Hippocampal formation (tissue), 2 donors: ENCODE results near the gene HEXIM2.

Source experiments
- DNase-seq, 2 donors: peaks; one replicate each; lab custom pipeline; 2025; lab: John Stamatoyannopoulos, UW

HEXIM2 gene

DNA sequence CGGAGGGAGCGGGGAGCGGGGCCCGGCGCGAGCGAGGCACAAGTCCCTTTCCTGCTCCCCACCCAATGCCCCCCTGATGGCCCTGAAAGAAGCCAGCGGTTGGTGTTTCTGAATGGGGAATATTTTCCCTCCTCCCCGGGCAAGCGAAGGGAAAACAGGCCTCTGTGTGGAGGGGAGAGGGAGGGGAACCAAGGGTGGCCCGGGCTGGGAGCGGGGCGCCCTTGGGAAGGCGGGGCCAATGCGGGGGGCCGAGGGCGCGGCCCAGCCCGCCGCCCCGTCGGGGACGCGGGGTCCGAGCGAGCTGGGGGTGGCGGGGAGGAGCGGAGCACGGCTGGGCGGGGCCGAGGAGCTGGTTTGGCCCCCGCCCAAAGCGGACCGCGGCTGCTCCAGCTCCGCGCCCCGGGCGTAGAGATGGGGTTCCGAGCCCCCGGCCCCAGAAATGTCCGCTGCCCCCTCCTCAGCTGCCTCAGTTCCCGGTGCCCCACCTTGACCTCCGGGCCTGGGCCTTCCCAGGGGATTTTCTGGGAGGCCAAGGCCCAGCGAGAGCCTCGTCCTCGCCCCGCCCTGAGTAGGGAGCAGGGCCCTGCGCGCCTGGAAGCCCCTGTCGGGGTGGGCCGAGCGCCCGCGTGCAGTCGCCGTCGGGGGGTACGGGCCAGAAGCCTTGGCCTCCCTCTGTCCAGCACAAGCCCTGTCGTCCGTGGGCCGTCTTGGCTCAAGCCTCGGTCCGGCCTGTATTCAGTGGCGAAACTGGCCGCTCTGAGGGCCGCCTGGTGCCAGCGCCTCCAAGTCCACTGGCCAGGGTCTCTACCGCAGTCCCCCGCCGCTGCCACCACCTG, 17.3 kb upstream of the HEXIM2 start:
- DNase-seq, result peak in 1 of 2 donors; percentile 55

DNA sequence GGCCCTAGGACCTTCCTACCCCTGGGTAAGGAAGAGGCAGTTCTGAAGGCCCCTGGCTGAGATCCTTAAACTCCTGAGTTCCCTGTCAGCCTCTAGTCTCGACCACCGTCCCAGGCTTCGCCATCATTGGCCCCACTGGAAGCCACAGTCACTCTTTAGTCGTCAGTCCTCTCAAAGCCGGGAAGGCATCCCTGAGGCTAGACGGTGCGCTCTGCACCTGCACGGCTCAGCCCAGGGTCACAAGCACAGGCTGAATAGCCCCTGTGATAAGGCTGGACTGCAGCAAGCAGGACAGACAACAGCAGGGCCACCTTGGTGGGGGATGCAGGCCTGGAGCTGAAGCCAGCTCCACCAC, 16.7 kb upstream of the HEXIM2 start:
- no peak for DNase-seq

DNA sequence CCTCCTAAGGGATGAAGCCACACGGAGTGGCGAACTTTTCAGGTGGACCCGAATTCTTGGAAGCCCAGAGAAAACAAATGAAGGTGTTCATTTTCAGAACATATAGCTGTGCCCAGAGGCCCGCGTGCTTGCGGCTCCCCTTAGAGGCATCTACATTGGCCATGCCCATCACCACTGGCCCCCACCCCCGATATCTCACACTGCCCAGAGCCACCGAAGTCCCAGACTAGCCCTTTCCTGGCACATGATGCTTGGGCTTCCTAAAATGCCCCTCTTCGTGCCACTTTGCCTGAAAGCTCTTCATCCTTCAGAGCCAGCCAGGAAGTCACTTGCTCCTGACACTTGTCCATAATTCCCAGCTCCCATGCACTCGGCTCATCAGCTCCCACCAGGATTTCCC, 15.5 kb upstream of the HEXIM2 start:
- DNase-seq, result no peak

DNA sequence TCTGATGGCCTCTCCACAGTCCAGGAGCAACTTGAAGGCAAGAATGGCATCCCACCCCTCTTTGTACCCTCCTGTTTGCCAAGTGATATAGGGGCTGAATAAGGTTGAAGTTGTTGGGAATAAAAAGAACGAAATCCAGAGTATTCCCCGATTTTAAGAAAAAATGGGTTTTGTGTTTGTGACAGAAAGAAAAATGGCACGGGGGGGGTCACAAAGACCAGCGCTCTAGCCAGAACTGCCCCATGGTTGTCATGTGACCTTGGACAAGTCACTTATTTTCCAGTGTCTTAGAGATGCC, 15.1 kb upstream of the HEXIM2 start:
- no peak for DNase-seq

DNA sequence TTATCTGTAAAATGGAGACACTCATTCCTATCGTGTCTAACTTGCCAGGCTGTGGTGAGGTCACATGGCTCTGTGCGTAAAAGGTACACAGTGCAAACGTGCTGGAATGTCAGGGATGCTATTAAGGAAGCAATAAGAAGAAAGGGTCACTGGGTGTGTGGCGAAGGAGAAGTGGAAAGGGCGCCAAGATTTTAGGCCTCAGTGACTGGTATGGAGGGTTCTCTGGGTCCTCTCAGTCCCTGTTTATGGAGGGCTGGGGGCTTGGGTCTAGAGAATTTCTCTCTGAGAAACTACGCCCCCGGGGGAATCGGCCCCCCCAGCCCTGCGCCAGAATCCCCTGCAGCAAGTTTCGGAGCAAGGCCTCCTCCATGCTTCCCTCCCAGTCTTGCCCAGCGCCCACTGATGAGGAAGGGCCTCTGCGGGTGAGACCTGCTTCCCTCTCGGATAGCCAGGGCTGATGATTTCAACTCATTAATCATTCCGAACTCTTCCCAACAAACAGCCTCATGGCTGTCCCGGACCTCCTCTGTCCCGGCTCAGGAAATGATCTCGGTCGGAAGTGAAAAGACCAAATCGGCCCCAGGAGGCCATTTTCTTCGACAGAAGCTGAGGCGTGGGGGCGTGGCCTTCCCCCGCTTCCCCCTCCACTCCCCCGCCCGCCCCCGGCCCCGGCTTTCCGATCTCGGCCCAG, 14.6 kb upstream of the HEXIM2 start:
- DNase-seq, result no peak

DNA sequence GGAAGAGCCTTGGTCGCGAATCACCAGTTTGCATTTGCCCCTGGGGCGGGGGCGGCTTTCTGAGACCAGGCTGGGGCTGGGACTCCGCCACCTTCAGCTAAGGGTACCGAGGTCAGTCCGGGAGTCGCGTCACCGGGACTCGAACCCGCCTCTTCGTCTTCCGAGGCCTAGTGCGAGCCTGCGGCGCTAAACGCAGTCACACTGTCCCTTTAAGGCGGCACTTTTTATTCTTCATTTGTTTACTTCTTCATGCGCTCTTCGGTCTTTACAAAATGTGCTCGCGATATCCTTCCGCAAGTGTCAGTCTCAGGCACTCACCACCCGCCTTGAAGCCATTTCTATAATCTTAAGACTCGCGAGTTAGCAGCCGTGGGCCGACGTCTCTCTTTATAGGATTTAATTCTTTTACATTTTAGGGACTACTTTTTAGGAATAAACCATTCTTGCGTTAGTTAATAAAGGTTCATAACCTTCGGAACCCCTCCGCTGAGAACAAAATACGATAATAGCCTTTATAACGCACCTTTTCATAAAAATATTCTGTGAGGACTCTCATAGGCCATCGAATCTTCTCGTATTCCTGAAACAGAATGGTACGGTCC, 14.0 kb upstream of the HEXIM2 start:
- peak; percentile 78 to 96 for DNase-seq

DNA sequence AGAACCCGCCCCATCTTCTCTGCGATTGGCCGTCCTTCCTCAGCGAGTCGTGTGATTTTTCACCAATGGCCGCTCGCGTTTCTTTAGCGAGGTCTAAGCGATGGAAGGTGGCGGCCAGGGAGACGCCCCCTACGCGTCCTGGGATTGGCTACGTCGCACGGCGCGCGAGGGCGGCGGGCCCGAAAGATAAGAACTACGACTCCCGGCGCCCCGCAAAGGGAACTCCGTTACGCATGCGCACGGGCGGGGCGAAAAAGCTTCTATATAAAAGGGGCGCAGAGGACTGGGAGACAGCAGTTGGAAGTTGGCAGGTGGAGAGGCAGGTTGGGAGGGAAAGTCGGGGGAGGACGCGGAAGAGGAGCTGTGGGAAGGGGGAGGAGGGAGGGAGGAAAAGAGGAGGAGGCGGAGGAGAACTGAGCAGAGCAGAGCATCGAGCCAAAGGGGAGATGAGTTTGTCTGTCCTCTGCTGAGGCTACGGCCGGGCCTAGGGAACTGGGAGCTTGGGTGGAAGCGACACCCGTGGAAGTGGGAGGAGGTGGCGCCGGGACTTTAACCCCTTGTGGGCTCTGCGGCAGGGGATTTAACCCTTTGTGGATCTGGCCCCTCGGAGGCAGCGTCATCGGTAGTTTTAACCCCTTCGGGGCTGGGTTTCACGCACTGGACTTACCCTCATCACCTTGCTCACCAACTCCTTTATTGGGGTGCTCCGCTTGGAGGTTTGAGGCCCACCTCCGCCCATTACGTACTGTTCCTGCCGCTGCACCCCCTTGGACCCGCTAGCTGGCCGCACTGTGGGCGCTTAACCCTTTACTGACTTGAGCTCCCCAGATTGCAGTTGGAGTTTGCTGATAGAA, 13.3 kb upstream of the HEXIM2 start, which contains the start of gene HEXIM1:
TSS of gene HEXIM1 (plus strand) at position 293 of the 854 bp plus-strand sequence. CDS start 716 bp downstream, outside the sequence.
- DNase-seq, result peak; percentile 99 to 100

DNA sequence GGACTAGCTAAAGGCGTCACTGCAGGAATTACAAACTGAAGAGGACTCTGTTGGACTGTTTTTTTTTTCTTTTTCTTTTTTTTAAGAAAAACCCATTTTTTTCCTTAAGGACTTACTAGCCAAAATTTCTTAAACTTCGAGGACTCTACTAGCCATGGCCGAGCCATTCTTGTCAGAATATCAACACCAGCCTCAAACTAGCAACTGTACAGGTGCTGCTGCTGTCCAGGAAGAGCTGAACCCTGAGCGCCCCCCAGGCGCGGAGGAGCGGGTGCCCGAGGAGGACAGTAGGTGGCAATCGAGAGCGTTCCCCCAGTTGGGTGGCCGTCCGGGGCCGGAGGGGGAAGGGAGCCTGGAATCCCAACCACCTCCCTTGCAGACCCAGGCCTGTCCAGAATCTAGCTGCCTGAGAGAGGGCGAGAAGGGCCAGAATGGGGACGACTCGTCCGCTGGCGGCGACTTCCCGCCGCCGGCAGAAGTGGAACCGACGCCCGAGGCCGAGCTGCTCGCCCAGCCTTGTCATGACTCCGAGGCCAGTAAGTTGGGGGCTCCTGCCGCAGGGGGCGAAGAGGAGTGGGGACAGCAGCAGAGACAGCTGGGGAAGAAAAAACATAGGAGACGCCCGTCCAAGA, 12.5 kb upstream of the HEXIM2 start:
- peak; percentile 79 to 83 for DNase-seq

DNA sequence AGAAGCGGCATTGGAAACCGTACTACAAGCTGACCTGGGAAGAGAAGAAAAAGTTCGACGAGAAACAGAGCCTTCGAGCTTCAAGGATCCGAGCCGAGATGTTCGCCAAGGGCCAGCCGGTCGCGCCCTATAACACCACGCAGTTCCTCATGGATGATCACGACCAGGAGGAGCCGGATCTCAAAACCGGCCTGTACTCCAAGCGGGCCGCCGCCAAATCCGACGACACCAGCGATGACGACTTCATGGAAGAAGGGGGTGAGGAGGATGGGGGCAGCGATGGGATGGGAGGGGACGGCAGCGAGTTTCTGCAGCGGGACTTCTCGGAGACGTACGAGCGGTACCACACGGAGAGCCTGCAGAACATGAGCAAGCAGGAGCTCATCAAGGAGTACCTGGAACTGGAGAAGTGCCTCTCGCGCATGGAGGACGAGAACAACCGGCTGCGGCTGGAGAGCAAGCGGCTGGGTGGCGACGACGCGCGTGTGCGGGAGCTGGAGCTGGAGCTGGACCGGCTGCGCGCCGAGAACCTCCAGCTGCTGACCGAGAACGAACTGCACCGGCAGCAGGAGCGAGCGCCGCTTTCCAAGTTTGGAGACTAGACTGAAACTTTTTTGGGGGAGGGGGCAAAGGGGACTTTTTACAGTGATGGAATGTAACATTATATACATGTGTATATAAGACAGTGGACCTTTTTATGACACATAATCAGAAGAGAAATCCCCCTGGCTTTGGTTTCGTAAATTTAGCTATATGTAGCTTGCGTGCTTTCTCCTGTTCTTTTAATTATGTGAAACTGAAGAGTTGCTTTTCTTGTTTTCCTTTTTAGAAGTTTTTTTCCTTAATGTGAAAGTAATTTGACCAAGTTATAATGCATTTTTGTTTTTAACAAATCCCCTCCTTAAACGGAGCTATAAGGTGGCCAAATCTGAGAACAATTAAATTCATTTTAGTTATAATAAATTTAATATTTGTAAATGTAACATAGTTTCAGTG, 11.7 kb upstream of the HEXIM2 start:
- DNase-seq, result peak; percentile 62 to 72

DNA sequence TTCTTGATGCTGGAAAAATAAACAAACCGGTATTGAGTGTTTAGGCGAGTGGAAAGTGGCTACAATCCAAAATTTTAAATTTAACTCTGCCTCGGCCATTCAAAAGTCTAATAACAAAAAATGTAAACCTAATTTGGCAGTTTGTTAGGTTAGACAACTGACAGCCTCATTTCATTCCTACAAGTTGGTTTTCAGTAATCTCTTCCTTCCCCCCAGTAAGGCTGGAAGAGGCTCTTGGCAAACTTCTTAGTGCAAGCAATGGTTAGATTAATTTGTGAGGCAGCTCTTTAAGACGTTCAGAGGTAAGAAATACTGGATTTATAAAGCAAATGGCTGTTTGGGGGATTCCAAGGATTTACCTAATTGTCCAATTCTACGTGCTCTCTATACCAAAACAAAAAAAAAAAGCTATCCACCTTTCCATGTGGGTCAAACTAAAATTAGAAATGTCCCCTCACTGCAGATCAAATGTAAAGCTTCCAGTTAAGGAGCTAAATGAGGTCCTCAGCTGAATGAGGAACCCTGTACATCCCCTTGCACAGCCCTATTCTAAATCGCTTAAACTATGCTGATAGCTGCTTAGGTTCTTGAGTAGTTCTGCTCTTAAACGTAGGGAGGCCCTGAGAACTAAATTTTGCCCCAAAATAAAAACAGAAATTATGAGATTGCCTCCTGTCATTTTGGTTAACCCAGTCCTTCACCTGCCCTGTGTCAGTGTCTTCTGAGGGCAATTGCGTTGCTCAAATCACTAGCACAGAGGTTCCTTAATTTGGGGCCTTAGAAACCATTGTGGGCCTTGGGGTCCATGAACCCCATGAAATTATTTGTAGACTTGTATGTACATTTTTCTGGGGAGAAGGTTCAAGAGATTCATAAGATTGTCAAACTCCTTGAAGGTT, 10.5 kb upstream of the HEXIM2 start:
- no peak for DNase-seq

DNA sequence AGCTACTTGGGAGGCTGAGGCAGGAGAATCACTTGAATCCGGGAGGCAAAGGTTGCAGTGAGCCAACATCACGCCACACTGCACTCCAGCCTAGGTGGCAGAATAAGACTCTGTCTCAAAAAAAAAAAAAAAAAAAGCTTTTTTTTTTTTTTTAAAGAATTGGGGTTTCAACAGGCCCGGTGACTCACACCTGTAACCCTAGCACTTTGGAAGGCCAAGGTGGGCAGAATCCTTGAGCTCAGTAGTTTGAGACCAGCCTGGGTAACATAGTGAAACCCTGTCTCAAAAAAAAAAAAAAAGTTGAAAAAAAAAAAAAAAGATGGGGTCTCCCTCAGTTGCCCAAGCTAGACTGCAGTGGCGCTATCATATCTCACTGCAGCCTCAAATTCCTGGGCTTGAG, 6.6 kb upstream of the HEXIM2 start:
- DNase-seq, result no peak

DNA sequence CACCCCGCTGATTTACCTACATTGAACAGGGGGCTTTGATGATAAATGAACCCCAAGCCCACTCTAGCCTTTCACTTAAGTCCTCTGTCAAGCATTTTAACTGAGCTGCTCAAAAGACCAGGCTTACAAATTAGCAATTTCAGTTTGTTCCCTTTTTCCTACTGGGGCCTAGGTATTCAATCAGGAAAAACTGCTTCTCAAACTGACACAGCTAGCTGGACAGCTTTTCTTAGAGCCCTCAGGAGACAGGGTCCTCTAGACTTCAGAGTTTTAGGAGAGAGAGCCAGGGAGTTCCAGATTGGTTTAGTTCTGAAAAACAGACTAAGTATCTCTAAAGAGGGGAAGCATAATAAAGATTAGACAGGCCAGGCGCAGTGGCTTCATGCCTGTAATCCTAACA, 6.2 kb upstream of the HEXIM2 start:
- no peak for DNase-seq

DNA sequence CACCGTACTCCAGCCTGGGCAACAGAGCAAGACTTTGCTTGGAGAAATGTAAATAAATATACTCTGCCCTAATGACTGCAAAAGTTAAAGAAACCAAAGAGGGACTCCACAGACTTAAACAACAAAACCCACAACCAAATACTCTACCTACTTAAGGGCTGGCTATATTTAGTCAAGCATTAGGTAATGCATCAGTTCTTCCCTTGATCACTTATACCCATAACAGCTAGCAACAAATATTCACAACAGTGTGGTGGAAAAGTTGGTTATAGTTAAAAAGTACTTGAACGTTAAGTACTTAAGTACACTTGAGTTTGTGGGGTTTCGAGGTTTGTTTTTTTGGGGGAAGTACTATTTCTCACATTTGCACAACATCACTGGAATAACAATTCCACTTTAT, 5.4 kb upstream of the HEXIM2 start:
- no peak for DNase-seq

DNA sequence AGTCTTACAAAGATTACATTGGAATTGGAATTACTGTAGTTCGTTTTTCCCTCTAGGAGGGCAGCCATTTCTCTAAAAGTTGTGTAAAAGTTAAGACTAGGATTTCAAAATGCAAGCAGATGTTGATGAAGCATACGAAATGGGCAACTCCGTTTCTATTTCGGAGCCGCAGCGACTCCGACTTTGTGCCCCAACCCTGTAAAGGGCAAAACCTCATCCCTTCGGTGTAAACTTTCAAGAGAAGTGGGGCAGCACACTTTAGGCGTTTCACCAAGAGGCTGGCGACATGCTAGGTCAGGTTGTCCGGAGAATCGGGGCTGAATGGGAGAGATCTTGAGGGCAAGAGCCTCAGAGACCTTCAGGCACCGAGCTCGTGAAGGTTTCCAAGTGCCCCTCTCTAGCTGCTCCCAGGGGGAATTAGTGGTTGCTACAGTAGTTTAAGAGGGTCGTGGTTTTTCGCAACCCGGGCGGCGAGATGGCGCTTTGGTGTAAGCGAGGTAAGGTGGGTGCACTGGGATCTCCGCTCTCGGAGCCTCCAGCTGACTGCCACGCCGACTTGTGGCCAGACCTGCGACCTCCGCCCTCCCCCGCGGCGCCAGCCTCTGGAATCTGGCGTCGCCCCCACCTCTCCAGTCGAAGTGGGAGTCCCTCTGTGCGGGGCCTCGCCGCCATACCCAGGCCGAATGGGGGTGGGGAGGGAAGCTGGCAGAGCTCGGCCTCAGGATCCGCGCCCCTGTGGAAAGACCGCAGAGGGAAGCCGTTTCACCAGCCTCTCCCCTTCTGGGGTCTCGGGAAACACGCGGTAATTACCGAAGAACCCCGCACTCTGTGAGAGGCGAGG, 1.0 kb upstream of the HEXIM2 start:
- DNase-seq, result peak; percentile 47 to 66

DNA sequence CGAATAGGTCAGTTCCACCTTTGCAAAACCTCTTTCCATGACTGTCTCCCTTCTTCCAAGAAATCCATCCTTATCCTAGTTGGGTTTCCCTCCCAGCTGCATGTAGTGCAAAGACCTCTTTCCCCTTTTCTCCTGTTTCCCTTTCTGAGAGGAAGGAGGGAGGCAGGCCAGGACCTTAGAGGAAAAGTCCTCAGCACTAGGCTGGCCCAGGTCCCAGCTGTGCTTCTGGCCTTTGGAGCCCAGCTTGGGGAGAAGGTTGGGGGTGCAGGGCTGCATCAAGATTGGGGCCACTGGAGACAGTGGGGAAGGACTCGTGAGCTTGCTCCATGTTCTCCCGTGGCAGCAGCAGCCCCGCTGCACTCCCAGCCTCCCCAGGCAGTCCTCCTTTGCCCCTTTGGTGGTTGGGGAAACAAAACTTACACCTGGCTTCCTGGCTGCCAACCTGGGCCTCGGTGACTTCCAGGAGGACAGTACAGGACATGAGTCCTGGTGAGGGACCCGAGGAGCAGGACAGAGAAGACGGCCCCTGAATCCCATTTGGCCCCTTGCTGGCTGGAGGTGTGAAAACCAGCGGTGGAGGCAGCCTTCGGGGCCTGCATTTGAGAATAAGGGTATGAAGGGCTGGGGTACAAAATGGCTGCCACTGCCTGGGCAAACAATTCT, 481 bp downstream of the HEXIM2 start:
- no peak for DNase-seq

DNA sequence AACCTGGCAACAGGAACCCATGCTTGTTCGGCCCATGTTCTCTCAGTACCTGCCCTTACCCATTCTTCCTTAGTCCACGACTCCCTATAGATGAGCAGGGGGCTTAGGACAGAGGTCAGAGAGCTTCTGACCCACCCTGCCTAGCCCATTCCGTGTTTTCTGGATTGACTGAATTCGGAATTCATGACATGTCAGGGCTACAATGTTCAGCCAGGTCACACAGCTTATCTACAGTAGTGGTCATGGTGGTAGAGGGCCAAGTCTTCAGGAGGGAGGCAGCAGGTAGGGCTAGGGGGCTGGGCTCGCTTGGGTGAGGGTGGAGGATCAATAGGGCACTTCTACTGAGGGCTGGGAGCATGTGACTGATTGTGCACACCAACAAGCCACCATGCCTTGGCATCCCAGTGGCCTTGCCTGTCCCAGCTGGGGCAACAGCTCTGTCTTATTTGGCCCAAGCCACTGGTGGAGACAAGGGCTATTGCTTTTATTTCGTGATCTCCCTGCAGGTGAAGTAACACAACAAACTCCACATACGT, 3.1 kb downstream of the HEXIM2 start:
- DNase-seq, result no peak

DNA sequence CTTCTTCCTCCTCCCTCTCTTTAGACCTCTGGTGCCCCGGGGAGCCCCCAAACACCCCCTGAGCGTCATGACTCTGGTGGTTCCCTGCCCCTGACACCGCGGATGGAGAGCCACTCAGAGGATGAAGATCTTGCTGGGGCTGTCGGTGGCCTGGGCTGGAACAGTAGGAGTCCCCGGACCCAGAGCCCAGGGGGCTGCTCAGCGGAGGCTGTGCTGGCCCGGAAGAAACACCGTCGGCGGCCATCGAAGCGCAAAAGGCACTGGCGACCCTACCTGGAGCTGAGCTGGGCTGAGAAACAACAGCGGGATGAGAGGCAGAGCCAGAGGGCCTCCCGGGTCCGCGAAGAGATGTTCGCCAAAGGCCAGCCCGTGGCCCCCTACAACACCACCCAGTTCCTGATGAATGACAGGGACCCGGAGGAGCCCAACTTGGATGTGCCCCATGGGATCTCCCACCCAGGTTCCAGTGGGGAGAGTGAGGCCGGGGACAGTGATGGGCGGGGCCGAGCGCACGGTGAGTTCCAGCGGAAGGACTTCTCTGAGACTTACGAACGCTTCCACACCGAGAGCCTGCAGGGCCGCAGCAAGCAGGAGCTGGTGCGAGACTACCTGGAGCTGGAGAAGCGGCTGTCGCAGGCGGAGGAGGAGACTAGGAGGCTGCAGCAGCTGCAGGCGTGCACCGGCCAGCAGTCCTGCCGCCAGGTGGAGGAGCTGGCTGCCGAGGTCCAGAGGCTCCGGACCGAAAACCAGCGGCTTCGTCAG, 7.5 kb downstream of the HEXIM2 start:
- no peak for DNase-seq
